Stimulated activated CD4-positive, alpha-beta T cell treated with anti-CD3 and anti-CD28 coated beads, Interleukin-1b, Interleukin-23, amount 100 ng/mL, for 1 hour (primary cell): ENCODE data around the gene MRPL33.

Experiments used
- DNase-seq, 2 donors: peaks; one replicate each; pipeline ENCODE4 v3.0.0-alpha.2; 2020; ENCODE audit warnings: low read depth in 2 of 2

MRPL33 gene

GRCh38 chr2:27776696-27777095 lies 5.2 kb downstream of the MRPL33 start:
- DNase-seq: no peak

DNA sequence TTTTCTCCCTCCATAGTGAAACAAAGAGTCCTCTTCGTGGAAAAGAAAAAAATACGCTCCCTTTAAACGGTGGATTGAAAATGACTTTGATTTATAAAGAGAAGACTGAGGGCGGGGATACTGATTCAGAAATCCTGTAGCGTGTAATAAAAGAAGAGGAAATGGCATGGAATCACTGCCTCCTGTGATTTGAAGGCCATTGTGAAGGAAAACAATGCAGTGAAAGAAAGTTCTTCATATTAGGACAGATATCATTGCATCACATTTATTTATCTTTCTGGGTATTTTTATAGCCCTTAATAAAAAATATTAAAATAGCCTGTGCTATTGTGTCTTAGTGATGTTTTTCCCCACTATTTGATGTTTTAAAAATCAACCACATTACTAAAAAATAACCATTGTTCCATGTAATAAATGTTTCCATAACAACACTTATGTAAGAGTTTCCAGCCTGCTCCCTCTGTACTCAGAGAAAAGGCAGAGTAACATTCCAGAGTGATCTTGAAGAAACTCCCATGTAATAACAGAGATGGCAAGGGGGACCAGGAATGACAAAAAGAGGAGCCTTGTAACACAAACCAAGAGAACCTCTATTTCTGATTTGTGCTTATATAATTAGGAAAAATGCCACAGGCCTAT lies 8.0 kb downstream of the MRPL33 start:
- no peak for DNase-seq

GRCh38 chr2:27781496-27781895 lies 10.0 kb downstream of the MRPL33 start:
- DNase-seq: no peak

GRCh38 chr2:27782701-27783100 lies 11.2 kb downstream of the MRPL33 start:
- DNase-seq: no peak

- DNase-seq: no peak
Measured at GRCh38 chr2:27790796-27791195, 19.3 kb downstream of the MRPL33 start.

GRCh38 chr2:27792759-27793158 lies 21.2 kb downstream of the MRPL33 start:
- DNase-seq: no peak

DNA sequence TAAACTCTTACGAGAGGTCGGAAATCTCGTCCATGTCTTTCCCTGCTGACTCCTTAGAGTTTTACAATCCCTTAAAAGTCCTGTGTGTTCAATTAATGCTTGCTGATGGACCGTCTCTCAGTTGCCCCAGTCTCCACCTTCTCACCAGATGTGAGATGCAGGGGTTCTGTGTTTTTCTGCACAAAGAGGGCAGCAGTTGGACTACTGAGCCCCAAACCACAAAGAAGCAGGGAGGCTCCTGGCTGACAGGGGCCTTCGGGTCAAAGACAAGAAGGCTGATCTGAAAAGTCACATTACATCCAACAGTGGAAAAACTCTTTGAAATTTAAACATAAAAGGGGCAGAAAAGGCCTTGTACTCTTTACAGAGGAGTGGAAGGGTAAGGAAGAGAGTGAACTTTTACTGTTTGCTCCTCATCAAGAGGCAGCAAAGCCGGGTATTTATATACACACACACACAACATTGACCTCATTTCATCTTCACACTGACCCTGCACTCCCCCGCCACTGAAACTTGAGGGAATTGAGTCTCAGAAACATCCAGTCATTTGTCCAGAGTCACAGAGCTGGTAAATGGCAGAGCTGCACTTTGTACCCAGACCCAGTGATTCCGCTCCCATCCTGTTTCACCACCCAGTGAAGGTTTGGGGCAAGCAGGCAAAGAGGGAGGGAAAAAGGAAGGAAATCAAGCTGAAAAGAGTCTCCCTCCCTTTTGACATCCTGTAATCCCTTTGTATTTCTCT lies 23.7 kb downstream of the MRPL33 start:
- DNase-seq: no peak

GRCh38 chr2:27795868-27796277 lies 24.4 kb downstream of the MRPL33 start:
- DNase-seq: no peak

GRCh38 chr2:27796791-27797765 lies 25.6 kb downstream of the MRPL33 start:
- DNase-seq: no peak

GRCh38 chr2:27797841-27798240 lies 26.3 kb downstream of the MRPL33 start:
- DNase-seq: no peak

DNA sequence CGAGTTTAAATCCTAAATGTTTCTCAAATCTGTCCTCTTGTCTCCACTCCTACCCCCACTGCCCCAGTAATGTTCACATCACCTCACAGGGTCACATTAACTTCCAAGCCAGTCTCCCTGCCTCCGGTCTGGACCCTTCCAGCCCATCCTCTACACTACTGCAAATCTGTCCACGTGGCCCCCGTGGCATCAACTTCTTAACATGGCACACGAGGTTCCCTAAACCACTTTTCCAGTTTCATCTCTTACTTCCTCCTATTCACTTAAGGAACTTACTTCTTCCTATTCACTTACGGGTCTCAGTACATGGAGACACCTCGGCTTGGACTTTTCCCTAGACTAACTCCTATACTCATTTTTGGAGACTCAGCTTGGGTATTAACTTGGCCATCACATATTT lies 27.0 kb downstream of the MRPL33 start:
- DNase-seq: no peak

GRCh38 chr2:27798948-27799645 lies 27.6 kb downstream of the MRPL33 start:
- no peak for DNase-seq

DNA sequence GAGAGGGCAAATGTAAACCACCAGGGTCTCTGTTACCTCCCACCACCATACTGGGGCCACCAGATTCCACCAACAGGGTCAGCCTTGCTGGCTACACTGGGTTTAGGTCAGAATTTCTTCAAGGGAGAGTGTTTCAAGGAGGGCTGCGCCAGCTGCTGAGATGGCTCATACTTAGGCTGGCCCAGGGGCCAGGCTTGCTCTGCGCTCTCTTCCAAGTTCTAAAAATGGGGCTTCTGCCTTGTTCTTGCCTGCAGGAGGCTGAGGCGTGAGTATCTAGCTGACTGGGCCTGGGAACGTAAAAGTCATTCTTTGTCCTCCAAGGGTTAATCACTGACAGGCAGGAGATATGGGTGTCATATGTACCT lies 28.1 kb downstream of the MRPL33 start:
- no peak for DNase-seq

- DNase-seq: no peak
Measured at GRCh38 chr2:27800856-27801255, 29.3 kb downstream of the MRPL33 start.

DNA sequence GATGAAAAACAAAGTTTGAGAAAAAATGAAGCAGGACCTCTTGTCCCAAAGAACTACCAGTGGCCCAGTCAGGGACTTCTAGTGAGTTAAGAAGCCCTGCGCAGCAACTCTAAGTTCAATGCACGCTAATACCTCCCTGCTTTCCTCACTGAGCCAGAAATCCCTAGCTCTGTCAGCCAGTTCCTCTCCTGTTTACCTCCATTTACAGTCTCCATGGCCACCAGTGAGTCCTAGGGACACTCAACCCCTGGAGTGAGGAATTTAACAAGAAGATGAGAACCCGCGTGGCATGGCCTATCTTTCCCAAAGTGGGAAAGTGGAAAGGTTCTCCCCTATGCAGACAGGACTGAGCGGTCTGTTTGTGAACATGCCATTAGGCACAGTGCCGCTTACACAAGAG lies 31.0 kb downstream of the MRPL33 start:
- DNase-seq: no peak

DNA sequence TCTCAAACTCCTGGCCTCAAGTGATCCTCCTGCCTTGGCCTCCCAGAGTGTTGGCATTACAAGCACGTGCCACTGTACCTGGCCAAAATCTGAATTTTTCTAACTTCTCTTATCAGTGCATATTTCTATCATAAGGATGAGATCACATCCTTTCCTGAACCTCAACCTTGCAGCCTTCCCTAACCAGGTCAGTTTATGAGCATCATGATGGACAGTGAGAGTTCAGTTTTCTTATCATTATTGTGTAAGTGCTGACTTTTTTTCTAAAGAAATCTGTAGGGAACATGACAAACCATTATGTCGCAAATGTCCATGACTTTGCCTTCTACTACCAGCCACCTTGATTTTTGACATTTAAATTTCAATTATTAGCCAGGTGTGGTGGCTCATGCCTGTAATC lies 31.5 kb downstream of the MRPL33 start:
- DNase-seq: no peak

- no peak for DNase-seq
Measured at GRCh38 chr2:27804146-27804545, 32.6 kb downstream of the MRPL33 start.

- DNase-seq: no peak
Measured at GRCh38 chr2:27805180-27805579, 33.7 kb downstream of the MRPL33 start.

GRCh38 chr2:27806311-27807059 lies 35.0 kb downstream of the MRPL33 start:
- DNase-seq: no peak

GRCh38 chr2:27807476-27807875 lies 36.0 kb downstream of the MRPL33 start:
- no peak for DNase-seq

DNA sequence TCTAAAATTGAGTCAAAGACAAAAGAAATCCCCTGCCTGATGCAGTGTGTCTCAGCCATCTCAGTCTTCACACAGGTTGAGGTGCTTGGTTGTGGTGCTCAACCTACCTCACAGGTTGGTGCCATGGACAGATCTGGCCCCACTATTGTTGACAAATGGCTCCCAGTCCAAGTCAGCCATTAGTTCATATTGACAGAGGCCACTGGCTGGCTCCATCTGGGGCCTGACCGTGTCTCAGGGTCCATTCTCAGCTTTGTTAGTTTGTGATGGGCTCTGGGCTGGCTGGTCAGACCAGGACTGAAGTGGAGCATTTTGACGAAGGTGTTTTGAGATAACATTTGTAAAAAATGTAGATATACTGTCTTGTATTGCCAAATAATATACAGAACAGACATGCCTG lies 36.9 kb downstream of the MRPL33 start:
- DNase-seq: no peak
